ENCODE results near the gene RCN2.

Gene RCN2

DNA sequence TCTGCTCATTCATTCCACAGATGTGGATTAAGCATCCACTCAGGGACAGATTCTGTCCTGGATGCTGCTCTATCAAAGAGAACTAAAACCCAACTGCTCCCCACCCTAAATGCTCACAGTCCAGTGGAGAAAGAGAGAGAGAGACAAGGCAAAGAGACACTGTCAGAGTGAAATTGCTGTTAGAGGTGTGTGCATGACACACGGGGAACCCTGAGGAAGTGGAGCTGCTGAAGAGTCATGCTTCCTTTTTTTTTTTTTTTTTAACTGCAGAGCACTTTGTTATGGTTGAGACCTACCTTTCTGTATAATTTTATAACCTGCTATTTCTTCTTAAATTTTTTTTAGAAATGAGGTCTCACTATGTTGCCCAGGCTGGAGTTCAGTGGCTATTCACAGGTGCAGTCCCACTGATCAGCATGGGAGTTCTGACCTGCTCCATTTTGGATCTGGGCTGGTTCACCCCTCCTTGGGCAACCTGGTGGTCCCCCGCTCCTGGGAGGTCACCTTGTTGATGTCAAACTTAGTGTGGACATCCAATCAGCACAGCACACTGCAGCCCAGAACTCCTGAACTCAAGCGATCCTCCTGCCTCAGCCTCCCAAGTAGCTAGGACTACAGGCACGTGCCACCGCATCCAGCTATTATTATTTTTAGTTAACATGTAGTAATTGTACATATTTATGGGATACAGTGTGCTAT is 45.2 kb downstream of the RCN2 start:
- DNase-seq: no peak

DNA sequence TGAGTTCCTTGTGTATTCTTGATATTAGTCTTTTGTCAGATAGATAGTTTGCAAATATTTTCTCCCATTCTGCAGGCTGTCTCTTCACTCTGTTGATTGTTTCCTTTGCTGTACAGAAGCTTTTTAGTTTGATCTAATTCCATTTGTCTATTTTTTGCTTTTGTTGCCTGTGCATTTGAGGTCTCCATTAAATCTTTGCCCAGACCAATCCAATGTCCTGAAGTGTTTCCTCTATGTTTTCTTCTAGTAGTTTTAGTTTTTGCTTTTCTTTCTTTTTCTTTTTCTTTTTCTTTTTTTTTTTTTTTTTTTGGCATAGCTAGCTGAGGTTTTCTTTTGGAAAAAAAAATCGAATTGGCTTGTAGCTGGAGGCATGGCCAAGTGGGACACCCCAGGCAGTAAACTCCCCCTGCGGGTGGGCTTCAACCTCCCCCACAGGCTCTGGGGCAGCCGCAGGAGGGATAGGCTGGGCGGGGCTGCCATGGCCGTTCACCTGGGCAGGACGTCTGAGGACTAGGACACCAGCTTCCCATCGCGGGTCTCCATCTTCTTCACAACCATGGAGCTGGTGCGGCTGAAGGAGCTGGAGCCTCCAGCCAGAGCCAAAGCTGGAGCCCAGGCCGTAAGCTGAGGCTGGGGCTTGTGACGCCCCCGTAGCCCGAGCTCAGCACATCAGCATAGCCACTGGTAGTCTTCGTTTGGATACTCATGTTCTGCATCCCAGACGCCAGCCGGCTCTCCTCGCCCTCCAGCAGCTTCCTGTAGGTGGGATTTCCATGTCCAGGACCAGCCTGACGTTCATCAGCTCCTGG is 47.2 kb downstream of the RCN2 start:
- DNase-seq: no peak

DNA sequence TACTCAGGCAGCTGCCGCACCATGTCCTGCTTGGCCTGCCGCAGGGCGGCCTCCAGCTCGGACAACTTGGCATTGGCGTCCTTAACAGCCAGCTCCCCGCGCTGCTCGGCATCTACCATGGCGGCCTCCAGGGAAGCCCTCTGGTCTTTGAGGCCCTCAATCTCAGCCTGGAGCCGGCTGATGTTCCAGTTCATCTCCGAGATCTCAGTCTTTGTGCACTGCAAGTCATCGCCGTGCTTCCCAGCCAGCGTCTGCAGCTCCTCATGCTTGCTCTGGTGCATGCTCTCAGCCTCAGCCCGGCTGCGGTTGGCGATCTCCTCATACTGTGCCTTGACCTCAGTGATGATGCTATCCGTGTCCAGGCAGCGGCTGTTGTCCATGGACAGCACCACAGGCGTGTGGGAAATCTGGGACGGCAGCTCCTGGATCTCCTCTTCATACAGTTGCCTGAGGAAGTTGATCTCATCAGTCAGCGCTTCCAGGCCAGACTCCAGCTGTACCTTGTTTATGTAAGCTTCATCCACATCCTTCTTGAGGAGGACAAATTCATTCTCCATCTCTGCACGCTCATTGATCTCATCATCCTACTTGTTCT is 47.9 kb downstream of the RCN2 start:
- no peak for DNase-seq

- no peak for DNase-seq
Observed at GRCh38 chr15:76979996-76980520, 48.5 kb downstream of the RCN2 start.

GRCh38 chr15:76982356-76982755 is 50.8 kb downstream of the RCN2 start:
- DNase-seq: no peak

DNA sequence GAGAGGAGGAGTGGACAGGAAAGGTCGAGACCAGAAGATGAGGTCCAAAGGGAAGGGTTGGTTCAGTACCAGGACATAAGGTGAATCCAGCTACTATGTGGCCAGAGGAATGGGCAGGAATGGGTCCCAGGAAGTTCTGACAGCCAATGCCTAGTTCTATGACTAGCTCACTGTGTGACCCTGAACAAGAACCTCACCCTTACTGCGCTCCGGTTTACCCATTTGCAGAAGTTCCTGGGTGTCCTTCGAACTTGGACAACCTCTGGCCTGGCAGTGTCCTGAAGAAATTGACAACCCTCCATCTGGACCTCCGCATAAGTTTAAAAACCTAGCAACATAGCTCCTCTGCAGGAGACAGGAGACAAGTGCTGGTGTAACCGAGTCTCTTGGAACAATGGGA is 51.2 kb downstream of the RCN2 start:
- DNase-seq: no peak

GRCh38 chr15:76983590-76984375 is 52.2 kb downstream of the RCN2 start:
- DNase-seq: peak; percentile 8

GRCh38 chr15:76986743-76987142 is 55.2 kb downstream of the RCN2 start:
- DNase-seq: no peak

DNA sequence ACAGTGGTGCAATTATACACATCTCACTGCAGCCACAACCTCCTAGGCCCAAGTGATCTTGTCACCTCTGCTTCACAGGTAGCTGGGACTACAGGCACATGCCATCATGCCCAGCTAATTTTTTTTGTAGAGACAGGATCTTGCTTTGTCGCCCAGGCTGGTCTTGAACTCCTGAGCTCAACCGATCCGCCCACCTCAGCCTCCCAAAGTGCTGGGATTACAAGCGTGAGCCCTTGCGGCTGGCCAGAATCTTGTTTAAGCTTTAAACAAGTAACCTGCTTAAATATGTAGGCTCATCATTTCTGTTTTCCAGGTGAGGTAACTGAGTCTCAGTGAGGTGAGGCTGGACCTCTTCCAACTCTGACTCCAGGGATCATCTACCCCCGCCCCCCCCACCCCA is 55.7 kb downstream of the RCN2 start:
- no peak for DNase-seq

GRCh38 chr15:76987896-76988860 is 56.6 kb downstream of the RCN2 start:
- no peak for DNase-seq

DNA sequence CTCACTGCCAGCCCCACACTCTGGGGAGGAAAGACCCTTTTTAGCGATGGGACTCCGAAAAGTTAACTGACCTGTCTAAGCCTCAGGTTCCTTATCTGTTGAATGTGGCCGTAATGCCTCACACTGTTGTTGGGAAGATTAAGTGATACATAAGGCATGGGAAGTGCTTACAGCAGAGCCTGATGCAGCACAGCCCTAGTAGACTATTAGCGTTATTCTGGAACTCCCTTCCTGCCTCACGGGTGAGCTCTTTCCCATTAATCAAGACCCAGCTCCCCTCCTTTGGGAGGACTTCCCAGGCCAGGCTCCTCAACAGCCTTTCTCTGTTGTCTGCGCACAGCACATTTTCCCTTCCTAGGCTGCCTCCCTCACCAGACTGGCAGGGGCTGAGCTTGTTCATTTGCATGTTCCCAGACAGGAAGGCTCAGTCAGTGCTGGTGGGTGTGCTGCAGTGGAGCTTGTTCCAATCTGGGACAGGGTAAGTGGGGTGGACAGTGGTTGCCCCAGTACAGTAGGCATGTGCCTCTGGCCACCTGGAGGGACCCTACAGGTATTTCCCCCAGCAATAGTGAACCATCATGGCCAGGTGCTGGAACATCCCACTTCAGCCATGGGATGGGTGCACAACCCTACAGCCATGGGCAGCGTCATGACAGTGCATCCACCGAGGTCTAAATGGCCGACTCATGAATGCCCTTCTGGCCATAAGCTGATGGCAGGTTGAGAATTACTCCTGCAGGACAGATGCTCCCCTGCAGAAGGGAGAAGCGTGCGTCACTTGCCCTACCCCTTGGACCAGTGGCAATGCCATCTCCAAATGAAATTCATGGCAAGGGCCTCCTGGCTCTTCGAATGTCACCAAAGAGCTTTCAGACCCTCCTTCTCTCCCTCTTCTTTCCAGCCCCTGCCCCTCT is 57.6 kb downstream of the RCN2 start:
- DNase-seq: no peak

GRCh38 chr15:76991048-76991447 is 59.5 kb downstream of the RCN2 start:
- DNase-seq: no peak

- DNase-seq: no peak
Observed at GRCh38 chr15:76991741-76992645, 60.4 kb downstream of the RCN2 start.

GRCh38 chr15:76993114-76993725 is 61.7 kb downstream of the RCN2 start:
- no peak for DNase-seq

- no peak for DNase-seq
Observed at GRCh38 chr15:76994001-76994400, 62.5 kb downstream of the RCN2 start.

DNA sequence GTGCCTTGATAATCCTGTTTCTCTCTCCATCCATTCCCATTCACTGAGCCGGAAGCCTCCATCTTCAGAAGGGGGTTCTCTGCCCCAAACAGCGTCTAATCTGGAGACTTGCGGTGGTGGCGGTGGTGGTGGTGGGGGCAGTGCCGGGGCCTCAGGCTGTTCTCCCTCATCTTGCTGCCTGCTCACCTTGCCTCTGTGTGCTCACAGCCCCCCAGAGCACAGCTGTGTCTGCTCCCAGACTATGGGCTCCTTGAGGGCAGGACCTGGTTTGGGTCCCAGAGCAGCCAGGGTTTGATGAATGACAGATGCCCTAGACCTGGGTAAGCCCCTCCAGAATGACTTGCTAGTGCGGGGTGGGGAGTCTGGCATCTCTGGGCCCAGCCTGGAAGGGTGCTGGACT is 62.9 kb downstream of the RCN2 start:
- DNase-seq: no peak

GRCh38 chr15:76994971-76995945 is 63.7 kb downstream of the RCN2 start, which contains the start of gene PSTPIP1:
TSS of gene PSTPIP1 (plus strand) at chr15:76995126. CDS start at chr15:76995574, 448 bp downstream.
- DNase-seq: no peak

- DNase-seq: no peak
Observed at GRCh38 chr15:76996076-76996525, 64.6 kb downstream of the RCN2 start.

Data from fibroblast of skin of right quadriceps (primary cell).